GM18502 (cell line): ENCODE measurements around the gene CCT2.
"Not testable (repeated sequence)": the region's sequence is repeated elsewhere in the genome, so short reads cannot be mapped to it uniquely, and the experiment has no call there.

ENCODE experiments used
- ATAC-seq: cut with Tn5 transposase; IDR thresholded peaks from one replicate; pipeline ENCODE4 v1.9.1; 2021; ENCODE audit warnings: mild to moderate bottlenecking; ENCODE audit not compliant: unreplicated experiment, poor library complexity

CCT2 gene

GRCh38 chr12:69583203-69583602, 2.1 kb upstream of the CCT2 start:
- no peak for ATAC-seq

DNA sequence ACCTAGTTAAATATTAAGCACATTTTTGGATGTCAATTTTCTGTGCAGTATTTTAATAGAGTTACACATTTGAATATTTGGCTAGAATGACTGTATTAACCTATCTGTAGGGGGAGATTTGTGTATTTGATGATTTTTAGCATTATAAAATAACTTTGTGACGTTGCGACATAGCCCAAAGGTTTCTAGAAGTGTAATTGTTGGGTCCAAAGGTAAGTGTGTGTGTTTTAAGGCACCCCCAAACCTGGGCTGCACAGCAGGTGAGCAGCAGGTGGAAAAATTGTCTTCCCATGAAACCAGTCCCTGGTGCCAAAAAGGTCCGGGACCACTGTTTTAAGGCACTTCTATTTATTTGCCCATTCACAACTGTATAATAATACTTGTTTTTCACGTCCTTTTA, 3.3 kb downstream of the CCT2 start:
- no peak for ATAC-seq

DNA sequence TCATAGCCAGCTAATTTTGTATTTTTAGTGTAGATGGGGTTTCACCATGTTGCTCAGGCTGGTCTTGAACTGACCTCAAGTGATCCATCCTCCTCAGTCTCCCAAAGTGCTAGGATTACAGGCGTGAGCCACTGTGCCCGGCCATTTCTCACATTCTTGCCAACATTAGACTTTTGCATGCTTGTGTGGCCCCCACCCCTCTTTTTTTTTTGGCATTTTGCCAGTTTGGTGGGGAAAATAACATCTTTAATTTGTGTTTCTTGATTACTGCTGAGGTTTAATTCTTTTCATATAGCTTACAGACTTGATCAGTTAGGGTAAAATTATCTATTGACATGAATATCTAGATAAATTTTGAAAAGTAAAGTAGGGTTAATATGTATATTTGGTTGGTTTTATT, 3.8 kb downstream of the CCT2 start:
- ATAC-seq = no peak

GRCh38 chr12:69595689-69596088, 10.4 kb downstream of the CCT2 start:
- ATAC-seq = no peak

DNA sequence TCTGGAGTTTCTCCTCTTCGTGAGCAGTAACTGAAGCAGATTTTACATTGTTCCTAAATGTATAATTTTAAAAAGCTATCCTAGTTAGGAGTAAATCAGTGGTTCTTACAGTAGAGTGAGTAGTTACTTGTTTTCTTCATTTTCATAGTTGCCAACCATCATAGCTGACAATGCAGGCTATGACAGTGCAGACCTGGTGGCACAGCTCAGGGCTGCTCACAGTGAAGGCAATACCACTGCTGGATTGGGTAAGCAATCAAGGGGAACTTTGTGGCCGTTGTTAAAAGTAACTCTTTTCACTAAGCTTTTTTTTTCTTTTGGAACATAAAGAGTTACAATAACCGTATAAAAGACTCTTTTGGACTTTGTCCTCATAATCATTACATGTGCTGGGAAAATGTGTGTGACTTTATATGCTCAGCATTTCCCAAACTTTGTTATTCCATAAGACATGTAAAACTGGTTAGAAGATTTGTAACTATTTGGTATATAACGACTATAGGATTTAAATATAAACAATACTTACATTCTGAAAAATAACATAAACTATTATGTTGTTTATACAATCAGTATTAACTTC, 13.0 kb downstream of the CCT2 start:
- no peak for ATAC-seq

GRCh38 chr12:69600804-69601203, 15.5 kb downstream of the CCT2 start:
- no peak for ATAC-seq

DNA sequence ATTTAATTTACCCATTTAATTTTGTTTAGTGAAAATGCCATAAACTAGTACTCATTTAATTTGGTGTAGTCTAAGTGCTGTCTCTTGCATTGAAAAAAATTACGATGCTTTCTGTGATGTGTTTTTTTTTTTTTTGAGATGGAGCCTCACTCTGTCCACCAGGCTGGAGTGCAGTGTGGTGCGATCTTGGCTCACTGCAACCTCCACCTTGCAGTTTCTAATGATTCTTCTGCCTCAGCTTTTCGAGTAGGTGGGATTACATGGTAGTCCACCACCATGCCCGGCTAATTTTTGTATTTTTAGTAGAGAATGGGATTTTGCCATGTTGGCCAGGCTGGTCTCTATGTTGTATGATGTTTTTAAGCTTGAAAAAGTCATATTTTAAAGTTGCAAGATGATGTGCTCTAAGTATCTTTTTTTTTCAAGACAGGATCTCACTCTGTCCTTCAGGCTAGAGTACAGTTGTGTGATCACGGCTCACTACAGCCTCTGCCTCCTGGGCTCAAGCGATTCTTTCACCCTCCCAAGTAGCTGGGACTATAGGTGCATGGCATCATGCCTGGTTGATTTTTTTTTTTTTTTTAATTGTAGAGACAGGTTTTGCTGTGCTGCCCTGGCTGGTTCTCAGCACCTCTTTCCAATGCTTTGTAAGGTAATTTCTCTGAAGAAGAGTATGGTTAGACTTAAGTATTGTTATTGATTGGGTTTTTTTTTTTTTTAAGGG, 16.9 kb downstream of the CCT2 start:
- no peak for ATAC-seq

- no peak for ATAC-seq
Observed at GRCh38 chr12:69602954-69603353, 17.7 kb downstream of the CCT2 start.

- not testable (repeated sequence) for ATAC-seq
Observed at GRCh38 chr12:69603556-69603955, 18.3 kb downstream of the CCT2 start.

- not testable (repeated sequence) for ATAC-seq
Observed at GRCh38 chr12:69604275-69604674, 19.0 kb downstream of the CCT2 start.

DNA sequence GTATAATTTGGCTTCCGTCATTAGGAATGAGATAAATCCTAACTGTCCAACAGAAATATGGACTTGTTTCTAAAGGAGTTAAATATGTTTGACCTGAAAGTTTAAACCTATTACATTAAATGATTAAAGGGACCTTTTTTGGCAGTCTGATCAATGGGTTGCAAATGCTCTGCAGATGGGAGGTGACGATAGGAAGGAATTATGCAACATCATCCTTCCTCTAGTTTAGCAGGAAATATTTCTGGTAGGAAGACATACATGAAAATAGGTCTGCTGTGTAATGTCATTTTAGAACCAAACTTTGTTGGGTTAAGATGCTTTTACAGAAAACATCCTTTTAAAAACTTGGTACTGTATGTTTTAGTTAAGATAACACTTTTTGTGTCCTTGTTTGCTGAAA, 22.9 kb downstream of the CCT2 start:
- ATAC-seq = no peak

GRCh38 chr12:69610126-69610525, 24.9 kb downstream of the CCT2 start:
- no peak for ATAC-seq

DNA sequence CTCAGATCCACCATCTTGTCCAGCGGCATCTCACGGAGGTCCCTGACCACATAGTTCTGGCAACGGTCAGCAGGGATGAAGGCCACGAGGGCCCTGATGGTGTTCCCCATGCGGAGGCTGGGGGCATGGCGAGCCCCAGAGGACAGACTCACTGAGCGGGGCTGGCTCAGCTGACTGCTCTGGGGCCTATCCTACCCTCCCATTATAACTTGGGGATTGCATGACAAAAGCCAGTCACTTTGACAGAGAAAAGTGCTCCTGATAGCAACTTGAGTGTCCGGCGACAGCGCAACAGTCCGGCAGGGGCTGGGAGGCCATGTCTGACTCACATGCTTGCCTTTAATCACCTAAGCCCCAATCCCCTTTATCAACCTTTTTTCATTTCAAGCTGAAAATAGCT, 25.5 kb downstream of the CCT2 start, which contains the start of gene LRRC10:
Gene LRRC10 (minus strand): TSS at position 179 of the 400 bp plus-strand sequence. CDS start 69 bp downstream, at position 110.
- ATAC-seq = no peak

- no peak for ATAC-seq
Observed at GRCh38 chr12:69613351-69613750, 28.1 kb downstream of the CCT2 start.

DNA sequence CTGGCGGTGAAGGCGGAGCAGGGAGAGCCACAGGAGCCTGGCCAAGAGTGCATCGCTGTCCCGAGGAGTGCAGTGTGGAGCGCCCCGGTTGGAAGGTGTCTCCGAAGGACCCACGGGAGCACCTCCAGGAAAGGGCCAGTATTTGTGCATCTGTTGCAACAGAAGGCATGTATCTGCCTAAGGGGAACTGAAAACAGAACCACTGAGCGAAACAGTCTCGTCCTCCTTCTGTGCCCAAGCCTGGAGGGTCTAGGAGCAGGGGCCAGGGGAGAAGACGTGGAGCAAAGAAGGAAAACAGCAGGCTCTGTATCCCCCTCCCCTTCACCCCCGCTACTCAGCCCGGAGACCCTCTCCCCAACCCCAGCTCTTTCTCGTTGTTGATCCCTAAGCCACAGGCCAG, 30.8 kb downstream of the CCT2 start:
- ATAC-seq = no peak

DNA sequence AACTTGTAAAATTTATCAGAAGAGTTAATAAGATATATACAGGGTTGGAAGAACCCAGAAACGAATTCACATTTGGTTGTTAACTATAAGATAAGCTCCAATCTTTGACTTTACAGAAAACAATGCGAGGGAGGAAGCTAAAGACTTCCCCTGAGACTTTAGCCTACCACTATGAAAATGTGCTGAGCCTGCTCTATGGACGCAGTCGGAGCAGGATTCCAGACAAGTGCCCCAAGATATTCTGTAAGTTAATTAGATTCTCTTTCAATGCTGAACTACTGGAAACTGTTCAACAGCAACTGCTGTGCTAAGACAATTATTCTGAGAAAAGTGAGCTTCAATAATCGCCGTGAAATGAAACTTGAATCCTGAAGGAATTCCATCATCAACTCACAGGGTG, 33.8 kb downstream of the CCT2 start:
- ATAC-seq = no peak

DNA sequence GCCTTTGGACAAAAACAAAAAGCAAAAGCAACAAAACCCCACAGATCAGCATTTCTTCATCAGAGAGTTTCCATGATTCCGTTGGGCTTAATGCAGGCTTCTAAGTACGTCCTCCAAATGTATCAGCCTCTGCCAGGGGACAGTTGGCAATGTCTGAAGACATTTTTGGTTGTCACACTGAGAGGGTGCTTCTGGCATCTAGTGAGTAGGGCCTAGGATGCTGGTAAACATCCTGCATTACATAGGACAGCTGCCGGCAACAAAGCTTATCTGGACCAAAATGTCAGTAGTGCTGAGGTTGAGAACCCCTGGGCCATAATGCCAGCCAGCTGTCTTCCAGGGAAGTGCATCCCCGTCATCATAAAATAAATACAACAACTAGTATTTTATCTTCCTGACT, 34.8 kb downstream of the CCT2 start:
- no peak for ATAC-seq

DNA sequence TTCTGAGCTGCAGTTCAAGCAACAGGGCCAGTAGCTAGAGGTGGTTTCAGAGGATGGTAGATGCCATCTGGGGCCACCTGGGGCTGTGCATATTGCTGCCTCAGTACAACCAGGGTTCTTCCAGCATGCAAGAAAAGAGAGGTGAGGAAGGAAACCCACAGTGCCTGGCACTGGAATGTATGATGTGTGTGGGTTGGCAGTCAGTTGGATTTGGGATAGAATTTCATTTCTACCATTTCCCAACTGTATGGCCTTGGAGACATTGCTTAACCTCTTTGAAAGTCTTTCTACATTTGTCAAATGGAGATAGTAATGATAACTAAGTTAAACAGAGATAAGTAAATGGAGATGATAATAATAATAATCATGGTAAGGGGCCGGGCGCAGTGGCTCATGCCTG, 35.7 kb downstream of the CCT2 start:
- no peak for ATAC-seq

- ATAC-seq = no peak
Observed at GRCh38 chr12:69621551-69621950, 36.3 kb downstream of the CCT2 start.

DNA sequence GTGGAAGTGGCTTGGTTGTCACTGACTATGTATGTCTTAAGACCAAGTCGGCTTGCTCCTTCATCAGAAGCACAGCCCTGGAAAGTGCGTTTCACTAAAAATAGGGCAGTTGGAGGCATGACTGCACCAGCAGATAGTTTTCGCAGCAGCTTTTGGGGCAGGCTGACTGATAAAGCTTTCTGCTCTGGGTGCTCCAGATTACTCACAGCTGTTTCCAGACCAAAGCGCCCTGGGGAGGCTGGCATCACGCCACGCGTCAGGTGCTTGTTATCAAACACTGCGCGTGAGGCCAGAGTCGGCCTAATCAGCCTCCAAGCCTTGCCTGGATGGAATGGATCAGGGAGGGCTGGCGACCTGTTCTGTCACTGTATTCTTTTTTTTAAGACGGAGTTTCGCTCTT, 38.7 kb downstream of the CCT2 start:
- no peak for ATAC-seq

GRCh38 chr12:69627501-69627900, 42.2 kb downstream of the CCT2 start:
- no peak for ATAC-seq

DNA sequence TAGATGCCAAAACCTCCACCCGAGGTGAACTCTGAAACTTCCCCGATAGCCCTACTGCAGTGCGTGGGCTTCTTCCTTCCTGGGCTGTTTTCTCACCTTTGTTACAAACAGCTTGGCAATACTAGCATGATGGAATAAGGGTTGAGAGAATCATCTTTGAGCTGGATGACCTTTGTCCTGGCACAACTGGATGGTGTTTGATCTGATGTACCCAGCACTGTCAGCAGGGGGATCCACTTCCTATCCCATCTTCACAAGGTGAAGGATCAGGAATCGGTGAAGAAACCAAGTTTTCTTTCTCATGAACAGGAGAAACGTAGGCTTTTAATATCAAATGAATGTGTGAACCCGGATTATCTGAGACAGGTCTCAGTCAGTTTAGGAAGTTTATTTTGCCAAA, 44.9 kb downstream of the CCT2 start:
- ATAC-seq = no peak
